Prostate gland (tissue), 2 donors: ENCODE results near the gene MAGI2. TPM values are rescaled to one million over a fixed set of nuclear protein-coding genes. Genes with fewer than 3 reads are reported as not detected.
A peak's percentile ranks its signal among the peaks of the same experiment; 100 is the strongest.

Source experiments
- DNase-seq: peaks from one replicate; pipeline ENCODE4 v3.0.0-alpha.2; 2019; ENCODE audit warnings: low spot score
- H3K27ac ChIP-seq, 2 donors: fragments of 200-600 bp; sonication (generic); 2 replicates each; pipeline ENCODE4 v1.5.1; 2017 to 2019
- H3K27me3 ChIP-seq: fragments of 200-600 bp; sonication (generic); replicated peaks from 2 replicates; pipeline ENCODE4 v1.5.1; 2019; ENCODE audit not compliant: insufficient read depth
- H3K36me3 ChIP-seq, 2 donors: fragments of 200-600 bp; sonication (generic); 1 replicate in 1 of 2; 2 replicates in 1 of 2; pipeline versions ENCODE4 v1.5.1 to v1.8.1; 2017 to 2019
- H3K4me1 ChIP-seq: fragments of 200-600 bp; sonication (generic); replicated peaks from 2 replicates; pipeline ENCODE4 v1.5.1; 2019
- H3K4me3 ChIP-seq, 2 donors: fragments of 200-600 bp; sonication (generic); 2 replicates each; pipeline ENCODE4 v1.5.1; 2017 to 2019
- H3K9me3 ChIP-seq: fragments of 200-600 bp; sonication (generic); 2 replicates; pipeline ENCODE4 v1.5.1; 2017
- POLR2A ChIP-seq: fragments of 450-650 bp; IDR thresholded peaks from one replicate; pipeline ENCODE4 v1.6.1; 2016; ENCODE audit warnings: antibody characterized with exemption, mild to moderate bottlenecking
- POLR2AphosphoS5 ChIP-seq: sonication (generic); formaldehyde crosslinking; IDR thresholded peaks from one replicate; pipeline ENCODE4 v1.6.1; 2017; ENCODE audit warnings: antibody characterized with exemption
- WGBS: methylation state at CpG from one replicate; pipeline ENCODE4 v1.1.5; 2018; 5-methylcytosine and 5-hydroxymethylcytosine counted together
- intact Hi-C: fragments of 100-400 bp; cut with DNase I; formaldehyde crosslinking; loops from one replicate; pipeline ENCODE4 v1.14.2; 2022
- total RNA-seq, 2 donors: library from RNA; depleted of rRNA; stranded (reverse); fragments of >200 nt; gene quantifications; one replicate each; pipeline ENCODE4 v1.1.0, GENCODE V29; 2016
- TF ChIP-seq, protein P1 (sequence below), 4 experiments: fragments of 200-600 bp in 2 of 4; fragments of 450-650 bp in 2 of 4; sonication (generic) in 2 of 4; IDR thresholded peaks; 1 replicate in 3 of 4; 2 replicates in 1 of 4; pipeline ENCODE4 v1.5.1; 2016 to 2019; ENCODE audit warnings: antibody characterized with exemption in 4 of 4, mild to moderate bottlenecking in 2 of 4, moderate library complexity in 2 of 4

MAGI2 gene
- total RNA-seq, 2 donors from 2014 or later: 27.1 to 31.3 TPM

DNA sequence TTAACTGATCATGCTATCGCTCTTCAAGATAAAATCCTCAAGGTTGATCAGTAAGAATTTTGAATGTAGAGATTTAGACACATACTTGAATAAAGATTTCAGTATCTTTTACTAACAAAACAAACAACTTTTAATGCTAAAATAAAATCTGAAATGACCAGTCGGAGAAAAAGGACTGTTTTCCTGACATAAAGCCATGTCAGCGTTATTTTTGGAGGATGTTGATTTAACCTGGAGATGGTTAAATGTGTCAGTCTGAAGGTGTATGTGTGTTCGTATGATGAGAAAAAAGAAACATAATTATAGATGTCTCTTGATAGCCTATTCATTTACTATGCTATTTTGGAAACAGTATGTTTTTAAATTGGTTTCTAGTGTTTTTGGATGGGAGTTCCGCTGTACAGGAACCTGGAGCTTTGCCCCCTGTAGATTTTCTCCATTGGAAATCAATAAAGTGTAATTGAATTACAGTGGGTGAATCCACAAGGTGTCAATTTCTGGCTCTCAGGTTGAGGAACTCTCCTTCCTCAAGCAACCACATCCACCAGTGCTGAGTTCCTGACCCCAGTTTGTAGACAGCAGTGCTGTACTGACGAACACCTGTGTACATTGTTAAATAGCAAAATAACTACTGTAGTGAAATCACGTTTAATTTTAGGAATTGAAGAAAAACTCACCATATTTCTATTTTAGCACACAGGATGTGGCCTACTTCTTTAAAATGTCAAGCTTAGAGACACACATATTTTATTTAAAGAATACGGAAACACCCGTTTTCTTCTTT lies 670.1 kb downstream of the MAGI2 start:
- no peak overlapping the region for H3K27ac ChIP-seq
- no peaks in the 10 kb centered on the region for H3K4me1 ChIP-seq
- no peaks in the 10 kb centered on the region for H3K9me3 ChIP-seq
- TF ChIP-seq POLR2AphosphoS5: no peak
- TF ChIP-seq, protein P1, sequence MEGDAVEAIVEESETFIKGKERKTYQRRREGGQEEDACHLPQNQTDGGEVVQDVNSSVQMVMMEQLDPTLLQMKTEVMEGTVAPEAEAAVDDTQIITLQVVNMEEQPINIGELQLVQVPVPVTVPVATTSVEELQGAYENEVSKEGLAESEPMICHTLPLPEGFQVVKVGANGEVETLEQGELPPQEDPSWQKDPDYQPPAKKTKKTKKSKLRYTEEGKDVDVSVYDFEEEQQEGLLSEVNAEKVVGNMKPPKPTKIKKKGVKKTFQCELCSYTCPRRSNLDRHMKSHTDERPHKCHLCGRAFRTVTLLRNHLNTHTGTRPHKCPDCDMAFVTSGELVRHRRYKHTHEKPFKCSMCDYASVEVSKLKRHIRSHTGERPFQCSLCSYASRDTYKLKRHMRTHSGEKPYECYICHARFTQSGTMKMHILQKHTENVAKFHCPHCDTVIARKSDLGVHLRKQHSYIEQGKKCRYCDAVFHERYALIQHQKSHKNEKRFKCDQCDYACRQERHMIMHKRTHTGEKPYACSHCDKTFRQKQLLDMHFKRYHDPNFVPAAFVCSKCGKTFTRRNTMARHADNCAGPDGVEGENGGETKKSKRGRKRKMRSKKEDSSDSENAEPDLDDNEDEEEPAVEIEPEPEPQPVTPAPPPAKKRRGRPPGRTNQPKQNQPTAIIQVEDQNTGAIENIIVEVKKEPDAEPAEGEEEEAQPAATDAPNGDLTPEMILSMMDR (IDR thresholded peaks at IDR 0.05): no peak
- TF ChIP-seq POLR2A: no peak
- H3K4me3 ChIP-seq: no peak overlapping the region
- intact Hi-C loops: no loop called here
- DNase-seq: no peak
- 84% methylated on average over 9 of the region's 9 CpGs for WGBS
- H3K27me3 ChIP-seq: no peaks in the 10 kb centered on the region
- no peaks in the 10 kb centered on the region for H3K36me3 ChIP-seq

DNA sequence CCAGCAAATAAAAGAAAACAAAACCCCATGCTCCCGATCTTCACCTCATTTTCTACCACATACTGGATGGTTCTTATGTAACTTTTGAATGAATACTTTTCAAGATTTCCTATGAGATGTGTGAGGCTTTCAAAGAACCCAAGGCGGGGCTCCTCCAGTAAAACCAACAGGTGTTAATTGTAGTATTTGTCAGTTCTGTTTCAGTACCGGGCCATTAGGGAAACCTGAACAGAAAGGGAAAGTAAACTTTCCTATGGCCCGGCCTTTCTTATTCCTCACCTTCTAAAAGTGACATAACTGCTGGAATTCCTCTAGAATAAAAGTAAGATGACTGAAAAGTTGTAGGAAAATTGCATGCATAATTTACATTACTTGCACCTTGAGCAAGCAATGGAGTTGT lies 672.9 kb downstream of the MAGI2 start:
- Histone ChIP-seq H3K9me3 (no peaks in the 10 kb centered on the region), H3K27ac (no peak overlapping the region), H3K27me3 (no peaks in the 10 kb centered on the region), H3K4me1 (no peaks in the 10 kb centered on the region), H3K4me3 (no peak overlapping the region), H3K36me3 (no peaks in the 10 kb centered on the region)
- TF ChIP-seq, protein P1 (IDR thresholded peaks at IDR 0.05): no peak
- TF ChIP-seq POLR2AphosphoS5: no peak
- TF ChIP-seq POLR2A: no peak
- intact Hi-C loops: no loop called here
- WGBS: 62% methylated on average over 4 of the region's 4 CpGs
- DNase-seq: no peak

DNA sequence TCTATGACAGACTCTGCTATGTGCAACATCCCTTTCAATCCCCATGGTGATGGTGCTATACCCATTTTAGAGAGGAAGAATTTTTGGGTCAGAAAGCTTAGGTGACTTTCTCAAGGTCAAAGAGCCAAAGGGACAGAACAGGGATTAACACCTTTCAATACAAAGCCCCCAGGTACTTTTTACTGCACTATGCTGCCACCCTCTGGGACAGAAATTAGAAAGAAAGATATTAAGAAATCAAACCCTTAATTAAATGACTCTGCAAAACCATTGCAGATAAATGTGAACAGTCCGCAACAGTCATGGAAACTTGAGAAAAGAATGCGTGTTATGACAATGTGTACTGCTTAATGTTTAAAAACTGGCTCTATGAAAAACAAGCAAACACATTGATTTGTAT lies 673.7 kb downstream of the MAGI2 start:
- H3K9me3 ChIP-seq: no peaks in the 10 kb centered on the region
- no peaks in the 10 kb centered on the region for H3K4me1 ChIP-seq
- no peak overlapping the region for H3K4me3 ChIP-seq
- 97% methylated on average over 2 of the region's 2 CpGs for WGBS
- no peak for DNase-seq
- no peaks in the 10 kb centered on the region for H3K36me3 ChIP-seq
- intact Hi-C loops: no loop called here
- TF ChIP-seq, protein P1 (IDR thresholded peaks at IDR 0.05): peak in 2 of 4 experiments; percentile 14 to 34
- TF ChIP-seq POLR2A: no peak
- H3K27me3 ChIP-seq: no peaks in the 10 kb centered on the region
- no peak overlapping the region for H3K27ac ChIP-seq

DNA sequence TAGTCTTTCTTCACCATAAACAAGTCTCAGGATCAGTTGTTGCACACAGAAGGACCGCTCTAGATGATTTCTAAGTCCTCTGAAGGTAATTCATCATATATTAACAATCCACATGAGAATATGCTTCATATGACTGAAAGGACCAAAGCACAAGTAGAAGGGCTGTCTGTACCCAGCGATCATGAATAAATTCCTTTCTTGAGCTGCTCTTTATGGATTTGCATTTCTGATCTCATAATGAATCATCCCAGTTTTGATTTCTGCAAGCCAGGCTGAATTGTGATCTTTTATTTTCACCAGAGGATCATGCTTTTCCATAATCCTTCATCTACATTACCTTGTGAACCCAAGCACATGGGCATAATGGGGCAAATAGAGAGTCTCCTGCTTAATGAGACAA lies 675.6 kb downstream of the MAGI2 start:
- Histone ChIP-seq H3K4me1 (no peaks in the 10 kb centered on the region), H3K36me3 (no peaks in the 10 kb centered on the region), H3K4me3 (no peak overlapping the region), H3K27ac (no peak overlapping the region), H3K9me3 (no peaks in the 10 kb centered on the region), H3K27me3 (no peaks in the 10 kb centered on the region)
- TF ChIP-seq, protein P1 (IDR thresholded peaks at IDR 0.05): no peak
- TF ChIP-seq POLR2AphosphoS5 (no peak), POLR2A (no peak)
- intact Hi-C loops: no loop called here
- DNase-seq: no peak
- 93% methylated on average over 2 of the region's 2 CpGs for WGBS
